Cerebellar nuclear complex (tissue), 1 donor: Measurements from ENCODE around the gene AOC2.
"Not testable (repeated sequence)": the region's sequence is repeated elsewhere in the genome, so short reads cannot be mapped to it uniquely, and the experiment has no call there.

ENCODE experiments used
- DNase-seq, 2 experiments: peaks; one replicate each; lab custom pipeline; 2025; lab: John Stamatoyannopoulos, UW

Gene AOC2

DNA sequence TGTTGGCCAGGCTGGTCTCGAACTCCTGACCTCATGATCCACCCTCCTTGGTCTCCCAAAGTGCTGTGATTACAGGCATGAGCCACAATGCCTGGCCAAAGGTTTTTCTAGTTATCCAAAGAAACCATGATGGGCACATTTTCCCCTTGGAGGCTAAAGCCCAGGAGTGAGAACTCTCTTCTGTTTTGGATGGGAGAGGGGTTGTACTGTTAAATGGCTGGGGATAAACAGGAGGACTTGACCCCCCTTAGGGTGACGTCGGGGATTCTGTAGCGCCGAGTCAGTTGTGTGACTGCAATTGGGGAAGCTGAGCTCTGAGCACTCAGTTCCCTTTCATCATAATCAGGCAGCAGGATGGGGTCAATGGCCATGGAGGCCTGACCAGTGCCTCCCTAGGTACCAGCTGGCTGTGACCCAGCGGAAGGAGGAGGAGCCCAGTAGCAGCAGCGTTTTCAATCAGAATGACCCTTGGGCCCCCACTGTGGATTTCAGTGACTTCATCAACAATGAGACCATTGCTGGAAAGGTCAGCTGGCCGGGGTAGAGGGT is 10.7 kb downstream of the AOC2 start:
- no peak for DNase-seq

DNA sequence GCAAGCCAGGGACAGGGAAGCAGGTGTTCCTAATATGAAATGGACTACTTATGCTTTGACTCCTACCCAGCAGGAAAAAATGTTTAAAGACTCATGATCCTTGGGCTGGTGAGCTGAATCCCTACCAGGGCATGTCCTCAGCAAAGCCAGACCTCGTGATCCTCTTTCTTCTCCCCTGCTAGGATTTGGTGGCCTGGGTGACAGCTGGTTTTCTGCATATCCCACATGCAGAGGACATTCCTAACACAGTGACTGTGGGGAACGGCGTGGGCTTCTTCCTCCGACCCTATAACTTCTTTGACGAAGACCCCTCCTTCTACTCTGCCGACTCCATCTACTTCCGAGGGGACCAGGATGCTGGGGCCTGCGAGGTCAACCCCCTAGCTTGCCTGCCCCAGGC is 11.7 kb downstream of the AOC2 start:
- DNase-seq, result not testable (repeated sequence)

DNA sequence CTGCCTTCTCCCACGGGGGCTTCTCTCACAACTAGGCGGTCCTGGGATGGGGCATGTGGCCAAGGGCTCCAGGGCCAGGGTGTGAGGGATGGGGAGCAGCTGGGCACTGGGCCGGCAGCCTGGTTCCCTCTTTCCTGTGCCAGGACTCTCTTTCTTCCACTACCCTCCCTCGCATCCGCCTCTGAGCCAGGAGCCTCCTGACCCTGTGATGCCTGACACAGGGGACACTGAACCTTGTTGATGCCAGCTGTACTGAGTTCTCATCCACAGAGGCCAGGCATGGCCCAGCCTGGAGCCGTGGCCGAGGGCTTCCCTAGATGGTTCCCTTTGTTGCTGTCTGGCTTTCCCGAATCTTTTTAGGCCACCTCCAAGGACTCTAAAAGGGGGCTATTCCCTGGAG is 12.1 kb downstream of the AOC2 start:
- DNase-seq, result not testable (repeated sequence)

DNA sequence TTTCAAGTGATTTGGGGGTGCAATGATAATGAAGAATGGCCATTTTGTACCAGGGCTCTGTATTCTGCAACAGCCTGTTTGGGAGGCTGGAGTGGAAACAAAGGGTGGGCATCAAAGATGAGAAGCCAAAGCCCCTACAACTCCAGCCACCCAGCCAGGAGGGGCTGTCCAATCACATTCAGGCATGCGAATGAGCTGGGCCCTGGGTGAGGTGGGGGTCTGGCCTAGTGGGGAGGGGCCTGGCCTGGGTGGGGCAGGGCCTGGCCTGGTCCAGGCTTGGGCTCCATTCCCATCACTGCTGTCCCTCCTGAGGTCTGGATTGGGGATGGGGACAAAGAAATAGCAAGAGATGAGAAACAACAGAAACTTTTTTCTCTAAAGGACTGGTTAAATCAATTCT is 13.0 kb downstream of the AOC2 start:
- no peak for DNase-seq

DNA sequence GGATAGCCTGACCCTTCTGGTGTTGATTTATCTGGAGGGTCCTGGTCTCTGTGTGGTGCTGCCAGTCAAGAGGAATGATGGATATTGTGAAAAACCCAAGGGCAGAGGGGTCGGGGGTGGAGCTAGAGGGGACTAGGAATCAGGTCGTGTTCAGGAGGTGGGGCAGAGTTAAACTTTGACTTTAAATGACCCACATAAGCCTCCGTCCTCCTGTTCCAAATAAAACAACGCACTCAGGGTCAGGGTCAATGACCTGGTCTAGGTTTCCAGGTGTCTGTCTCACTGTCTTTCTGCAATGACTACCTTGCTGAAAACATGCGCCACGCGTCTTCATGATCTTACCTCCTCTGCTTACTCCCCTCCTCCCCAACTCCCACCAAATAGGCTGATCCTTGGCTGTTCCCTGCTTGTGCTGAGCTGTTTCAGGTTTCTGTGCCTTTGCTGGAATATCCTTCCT is 21.3 kb downstream of the AOC2 start:
- no peak for DNase-seq

DNA sequence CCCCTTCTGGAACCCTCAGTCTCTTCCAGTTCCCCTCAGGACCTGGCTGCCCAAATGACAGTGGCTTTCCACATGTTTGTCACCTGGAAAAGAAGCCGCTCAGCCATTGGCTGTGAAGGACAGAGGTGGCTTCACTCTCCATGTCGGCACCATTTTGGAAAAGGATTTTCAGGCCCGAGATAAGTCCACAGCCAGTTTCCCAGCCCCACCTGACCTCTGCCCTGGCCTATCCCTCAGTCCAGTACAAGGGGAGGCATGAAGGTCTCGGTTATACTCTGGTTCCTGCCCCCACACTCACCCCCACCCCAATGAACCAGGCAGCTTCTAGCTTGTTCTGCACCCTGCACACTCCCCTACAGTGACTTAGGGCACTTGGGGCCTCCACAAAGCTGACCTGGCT is 21.8 kb downstream of the AOC2 start:
- no peak for DNase-seq

DNA sequence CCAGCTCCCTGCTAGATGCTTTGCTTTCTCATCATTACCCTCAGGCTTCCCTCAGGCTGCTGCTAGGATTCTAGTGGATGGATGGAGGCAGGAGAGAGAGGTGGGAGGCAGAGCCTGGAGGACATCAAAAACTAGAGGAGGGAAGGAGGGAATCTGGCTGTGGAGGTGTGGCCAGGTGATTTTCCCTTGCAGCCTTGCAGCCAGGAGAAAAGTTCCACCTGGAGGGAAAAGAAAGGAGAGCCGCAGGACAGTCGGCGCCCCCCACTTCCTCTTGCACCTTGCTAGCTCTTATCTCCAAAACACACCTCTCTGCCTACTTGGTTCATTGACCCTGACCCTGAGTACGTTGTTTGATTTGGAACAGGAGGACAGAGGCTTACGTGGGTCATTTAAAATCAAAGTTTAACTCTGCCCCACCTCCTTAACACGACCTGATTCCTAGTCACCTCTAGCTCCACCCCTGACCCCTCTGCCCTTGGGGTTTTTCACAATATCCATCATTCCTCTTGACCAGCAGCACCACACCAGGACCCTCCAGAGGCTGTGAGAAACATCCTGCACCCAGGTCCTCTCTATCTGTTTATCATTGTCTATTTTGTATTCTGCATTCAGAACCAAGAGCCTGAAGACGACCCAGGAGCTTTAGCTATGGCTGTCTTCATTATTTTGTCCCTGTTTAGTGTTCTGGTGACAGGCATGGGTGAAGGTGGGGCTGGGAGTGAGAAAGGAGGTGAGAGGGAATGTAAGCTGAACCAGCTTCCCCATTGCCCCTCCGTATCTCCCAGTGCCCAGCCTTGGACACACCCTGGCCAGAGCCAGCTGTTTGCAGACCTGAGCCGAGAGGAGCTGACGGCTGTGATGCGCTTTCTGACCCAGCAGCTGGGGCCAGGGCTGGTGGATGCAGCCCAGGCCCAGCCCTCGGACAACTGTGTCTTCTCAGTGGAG is 22.5 kb downstream of the AOC2 start:
- no peak for DNase-seq

DNA sequence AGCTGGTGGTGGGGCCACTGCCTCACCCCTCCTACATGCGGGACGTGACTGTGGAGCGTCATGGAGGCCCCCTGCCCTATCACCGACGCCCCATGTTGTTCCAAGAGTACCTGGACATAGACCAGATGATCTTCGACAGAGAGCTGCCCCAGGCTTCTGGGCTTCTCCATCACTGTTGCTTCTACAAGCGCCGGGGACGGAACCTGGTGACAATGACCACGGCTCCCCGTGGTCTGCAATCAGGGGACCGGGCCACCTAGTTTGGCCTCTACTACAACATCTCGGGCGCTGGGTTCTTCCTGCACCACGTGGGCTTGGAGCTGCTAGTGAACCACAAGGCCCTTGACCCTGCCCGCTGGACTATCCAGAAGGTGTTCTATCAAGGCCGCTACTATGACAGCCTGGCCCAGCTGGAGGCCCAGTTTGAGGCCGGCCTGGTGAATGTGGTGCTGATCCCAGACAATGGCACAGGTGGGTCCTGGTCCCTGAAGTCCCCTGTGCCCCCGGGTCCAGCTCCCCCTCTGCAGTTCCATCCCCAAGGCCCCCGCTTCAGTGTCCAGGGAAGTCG is 23.4 kb downstream of the AOC2 start:
- not testable (repeated sequence) for DNase-seq

DNA sequence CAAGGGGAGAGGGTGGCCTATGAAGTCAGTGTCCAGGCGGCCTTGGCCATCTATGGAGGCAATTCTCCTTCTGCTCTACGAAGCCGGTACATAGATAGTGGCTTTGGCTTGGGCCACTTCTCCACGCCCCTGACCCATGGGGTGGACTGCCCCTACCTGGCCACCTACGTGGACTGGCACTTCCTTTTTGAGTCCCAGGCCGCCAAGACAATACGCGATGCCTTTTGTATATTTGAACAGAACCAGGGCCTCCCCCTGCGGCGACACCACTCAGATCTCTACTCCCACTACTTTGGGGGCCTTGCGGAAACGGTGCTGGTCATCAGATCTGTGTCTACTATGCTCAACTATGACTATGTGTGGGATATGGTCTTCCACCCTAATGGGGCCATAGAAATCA is 24.0 kb downstream of the AOC2 start:
- no peak for DNase-seq

DNA sequence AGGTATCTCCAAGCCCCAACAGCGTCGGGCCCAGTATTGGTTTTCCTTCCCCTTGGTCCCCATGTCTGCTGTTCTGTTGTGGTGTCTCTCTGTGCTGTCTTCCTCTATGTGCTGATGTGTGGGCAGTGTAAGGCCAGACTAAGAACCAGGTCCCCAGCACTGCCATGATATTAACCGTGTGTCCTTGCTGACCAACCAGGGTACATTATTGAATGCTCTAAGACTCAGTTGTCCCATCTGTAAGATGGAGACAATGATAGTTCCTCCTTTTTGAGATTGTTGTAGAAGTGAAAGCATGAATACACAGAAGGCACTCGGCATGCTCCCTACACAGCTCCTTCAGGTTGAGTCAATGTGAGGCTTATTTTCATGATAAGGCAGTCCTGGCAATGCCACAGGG is 27.3 kb downstream of the AOC2 start:
- DNase-seq, result no peak

DNA sequence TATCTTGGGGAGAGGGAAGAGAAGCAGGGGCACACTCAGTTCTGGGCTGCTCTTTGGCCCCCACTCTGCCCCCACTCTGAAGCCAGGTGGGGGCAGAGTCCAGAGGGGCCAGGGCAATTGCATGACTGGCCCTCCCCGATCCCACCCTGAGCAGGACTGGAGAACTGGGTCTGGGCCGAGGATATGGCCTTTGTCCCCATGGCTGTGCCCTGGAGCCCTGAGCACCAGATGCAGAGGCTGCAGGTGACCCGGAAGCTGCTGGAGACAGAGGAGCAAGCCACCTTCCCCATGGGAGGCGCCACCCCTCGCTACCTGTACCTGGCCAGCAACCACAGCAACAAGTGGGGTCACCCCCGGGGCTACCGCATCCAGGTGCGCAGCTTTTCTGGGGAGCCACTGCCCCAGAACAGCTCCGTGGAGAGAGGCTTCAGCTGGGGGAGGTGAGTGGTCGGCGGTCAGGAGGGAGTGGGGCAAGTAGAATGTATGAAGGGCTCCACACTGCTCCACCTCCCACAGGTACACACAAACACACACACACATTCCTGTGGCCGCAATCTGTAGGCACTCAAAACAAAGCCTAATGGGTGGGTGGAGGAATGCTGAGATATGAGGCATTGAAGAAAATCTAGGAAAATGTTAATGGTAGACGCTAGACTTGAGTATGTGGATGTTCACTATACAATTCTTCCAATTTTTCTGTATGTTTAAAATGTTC is 28.0 kb downstream of the AOC2 start:
- DNase-seq, result no peak

DNA sequence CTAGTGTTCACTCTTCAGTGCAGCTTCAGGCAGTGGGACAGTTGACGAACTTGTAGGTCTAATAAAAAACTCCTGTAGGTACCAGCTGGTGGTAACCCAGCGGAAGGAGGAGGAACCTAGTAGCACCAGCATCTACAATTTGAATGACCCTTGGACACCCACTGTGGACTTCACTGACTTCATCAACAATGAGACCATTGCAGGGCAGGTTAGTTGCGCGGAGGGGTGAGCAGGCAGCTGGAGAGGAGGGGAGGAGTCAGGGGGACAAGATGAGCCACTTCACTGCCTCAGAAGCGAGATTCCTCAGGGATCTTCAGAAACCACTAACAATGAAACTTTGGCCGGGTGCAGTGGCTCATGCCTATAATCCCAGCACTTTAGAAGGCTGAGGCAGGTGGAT is 28.9 kb downstream of the AOC2 start:
- no peak for DNase-seq

DNA sequence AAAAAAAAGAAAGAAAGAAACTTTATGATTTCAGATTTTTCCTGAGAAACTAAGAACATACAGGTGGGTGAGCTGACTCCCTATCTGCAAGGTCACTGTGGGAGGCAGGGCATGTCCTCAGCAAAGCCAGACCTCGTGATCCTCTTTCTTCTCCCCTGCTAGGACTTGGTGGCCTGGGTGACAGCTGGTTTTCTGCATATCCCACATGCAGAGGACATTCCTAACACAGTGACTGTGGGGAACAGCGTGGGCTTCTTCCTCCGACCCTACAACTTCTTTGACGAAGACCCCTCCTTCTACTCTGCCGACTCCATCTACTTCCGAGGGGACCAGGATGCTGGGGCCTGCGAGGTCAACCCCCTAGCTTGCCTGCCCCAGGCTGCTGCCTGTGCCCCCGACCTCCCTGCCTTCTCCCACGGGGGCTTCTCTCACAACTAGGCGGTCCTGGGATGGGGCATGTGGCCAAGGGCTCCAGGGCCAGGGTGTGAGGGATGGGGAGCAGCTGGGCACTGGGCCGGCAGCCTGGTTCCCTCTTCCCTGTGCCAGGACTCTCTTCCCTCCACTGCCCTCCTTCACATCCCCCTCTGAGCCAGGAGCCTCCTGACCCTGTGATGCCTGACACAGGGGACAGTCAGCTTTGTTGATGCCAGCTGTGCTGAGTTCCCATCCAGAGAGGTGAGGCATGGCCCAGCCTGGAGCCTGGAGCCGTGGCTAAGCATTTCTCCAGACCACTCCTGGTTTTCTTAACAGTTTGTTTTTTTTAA is 29.7 kb downstream of the AOC2 start:
- DNase-seq, result not testable (repeated sequence)

DNA sequence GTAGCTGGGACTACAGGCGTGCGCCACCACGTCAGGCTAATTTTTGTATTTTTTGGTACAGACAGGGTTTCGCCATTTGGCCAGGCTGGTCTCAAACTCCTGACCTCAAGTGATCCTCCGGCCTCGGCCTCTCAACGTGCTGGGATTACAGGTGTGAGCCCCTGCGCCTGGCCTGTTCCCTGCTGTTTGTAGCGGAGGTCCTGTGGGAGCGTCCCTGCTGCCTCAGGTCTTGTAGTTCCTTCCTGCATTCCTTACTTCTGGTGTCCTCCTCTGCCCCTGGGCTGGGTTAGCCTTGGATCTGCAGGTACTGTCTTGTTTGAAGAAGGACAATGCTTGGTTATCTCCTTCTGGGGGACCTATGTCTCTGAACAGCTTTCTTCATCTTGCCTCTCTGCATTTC is 32.7 kb downstream of the AOC2 start:
- DNase-seq, result no peak

DNA sequence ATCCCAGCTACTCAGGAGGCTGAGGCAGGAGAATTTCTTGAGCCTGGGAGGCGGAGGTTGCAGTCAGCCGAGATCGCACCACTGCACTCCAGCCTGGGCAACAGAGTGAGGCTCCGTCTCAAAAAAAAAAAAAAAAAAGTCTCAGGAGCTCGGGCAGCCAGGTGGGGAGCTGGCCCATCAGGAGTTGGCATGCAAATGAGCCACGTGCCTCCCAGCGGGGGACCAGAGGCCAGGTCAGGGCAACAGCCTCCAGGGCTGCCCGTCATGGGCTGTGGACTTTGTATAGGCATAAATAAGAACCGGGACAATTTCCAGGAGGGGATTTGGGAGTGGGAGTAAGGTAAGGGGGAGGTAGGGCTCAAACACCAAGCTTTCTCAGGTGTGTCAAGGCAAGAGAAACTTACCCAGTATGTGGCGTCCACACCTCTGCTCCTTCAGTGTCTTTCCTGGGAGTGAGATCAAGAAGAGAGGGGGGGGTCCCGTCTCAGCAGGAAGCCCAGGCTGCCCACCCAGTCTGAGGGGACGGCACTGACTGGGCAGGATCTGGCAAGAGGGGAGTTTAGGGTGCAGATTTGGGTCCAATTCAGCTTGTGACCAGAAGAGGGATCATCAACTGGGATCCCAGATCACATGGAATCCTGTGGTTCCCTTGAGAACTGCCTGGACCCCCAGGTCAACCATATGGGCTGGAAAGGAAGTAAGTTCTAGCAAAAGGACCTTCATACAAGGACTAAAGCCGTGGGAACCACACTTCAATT is 33.9 kb downstream of the AOC2 start:
- no peak for DNase-seq

DNA sequence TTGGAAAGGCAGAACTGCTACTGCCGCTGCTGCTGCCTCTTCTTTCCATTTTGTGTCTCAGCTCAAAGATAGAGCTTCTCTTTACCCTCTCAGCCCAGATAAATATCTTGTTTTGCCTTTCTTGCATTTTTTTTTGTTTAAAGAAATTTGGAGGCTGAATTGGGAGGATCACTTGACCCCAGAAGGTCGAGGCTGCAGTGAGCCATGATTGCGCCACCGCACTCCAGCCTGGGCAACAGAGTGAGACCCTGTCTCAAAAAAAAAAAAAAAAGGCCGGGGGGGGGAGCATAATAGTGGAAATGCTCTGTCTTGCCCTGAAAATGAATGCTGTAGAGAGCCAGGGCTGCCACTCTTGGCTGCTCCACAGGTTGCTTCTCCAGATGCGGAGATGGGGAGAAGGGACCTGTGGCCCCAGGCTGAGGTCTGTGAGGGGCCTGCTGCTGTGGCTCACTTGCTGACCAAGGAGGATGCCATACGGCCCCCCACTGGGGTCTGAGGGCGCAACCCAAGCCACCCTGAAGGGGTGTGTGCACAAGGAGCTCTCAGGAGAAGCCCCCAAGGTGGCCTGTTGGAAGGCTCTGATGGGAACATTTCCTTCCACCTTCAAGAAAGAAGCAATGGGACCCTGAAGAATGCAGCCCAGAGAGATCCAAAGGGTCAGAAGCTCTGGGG is 34.7 kb downstream of the AOC2 start:
- DNase-seq, result no peak

DNA sequence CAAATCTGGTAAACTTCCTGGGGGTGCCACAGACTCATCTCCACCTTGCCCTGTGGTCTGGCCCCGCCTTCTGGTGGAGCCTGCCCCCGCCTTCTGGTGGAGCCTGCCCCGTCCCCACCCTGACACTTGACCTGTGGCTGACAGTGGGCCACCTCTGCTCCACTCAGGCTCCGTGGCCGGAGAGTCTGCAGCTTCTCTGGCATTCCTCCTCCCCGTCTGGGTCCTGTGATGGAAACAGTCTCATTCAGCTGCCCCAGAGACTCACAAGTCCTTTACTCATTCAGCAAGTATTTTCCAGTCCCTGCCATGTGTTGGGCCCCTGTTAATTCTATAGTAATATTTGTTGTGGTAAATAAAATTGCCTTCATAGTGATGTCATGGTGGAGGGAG is 35.2 kb downstream of the AOC2 start:
- no peak for DNase-seq

DNA sequence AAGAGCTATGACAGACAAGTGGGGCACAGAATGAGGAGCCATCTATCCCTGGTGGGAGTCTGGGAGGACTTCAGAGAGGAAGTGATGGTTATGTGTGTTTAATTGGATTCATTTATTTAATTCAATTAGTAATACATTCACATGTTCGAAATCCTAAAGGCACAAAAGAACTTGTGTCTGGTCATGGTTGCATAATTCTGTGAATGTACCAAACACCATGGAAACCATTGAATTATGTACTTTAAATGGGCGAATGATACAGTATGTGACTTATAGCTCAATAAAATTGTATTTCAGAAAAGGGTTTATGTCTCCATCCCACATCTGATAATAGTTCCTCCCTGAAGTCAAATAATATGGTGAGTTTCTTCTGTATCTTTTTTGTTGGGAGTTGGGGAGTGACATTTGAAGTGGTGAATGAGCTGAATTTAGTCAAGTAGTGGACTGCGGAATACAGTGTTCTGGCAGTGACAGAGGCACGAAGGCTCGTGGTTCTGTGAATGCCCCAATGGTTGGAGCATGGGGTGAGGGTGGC is 36.5 kb downstream of the AOC2 start:
- DNase-seq, result no peak

DNA sequence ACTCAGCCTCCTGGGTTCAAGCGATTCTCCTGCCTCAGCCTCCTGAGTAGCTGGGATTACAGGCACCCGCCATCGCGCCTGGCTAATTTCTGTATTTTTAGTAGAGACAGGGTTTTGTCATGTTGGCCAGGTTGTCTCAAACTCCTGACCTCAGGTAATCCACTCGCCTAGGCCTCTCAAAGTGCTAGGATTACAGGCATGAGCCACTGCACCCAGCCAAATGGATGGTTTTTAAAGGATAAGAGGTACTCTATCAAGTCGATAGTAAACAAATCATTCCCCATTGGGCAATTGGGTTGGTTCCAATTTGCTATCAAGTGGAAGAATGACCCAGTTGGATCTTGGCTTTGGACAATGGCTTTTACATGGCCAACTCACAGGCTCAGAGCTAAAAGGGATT is 37.3 kb downstream of the AOC2 start:
- not testable (repeated sequence) for DNase-seq

DNA sequence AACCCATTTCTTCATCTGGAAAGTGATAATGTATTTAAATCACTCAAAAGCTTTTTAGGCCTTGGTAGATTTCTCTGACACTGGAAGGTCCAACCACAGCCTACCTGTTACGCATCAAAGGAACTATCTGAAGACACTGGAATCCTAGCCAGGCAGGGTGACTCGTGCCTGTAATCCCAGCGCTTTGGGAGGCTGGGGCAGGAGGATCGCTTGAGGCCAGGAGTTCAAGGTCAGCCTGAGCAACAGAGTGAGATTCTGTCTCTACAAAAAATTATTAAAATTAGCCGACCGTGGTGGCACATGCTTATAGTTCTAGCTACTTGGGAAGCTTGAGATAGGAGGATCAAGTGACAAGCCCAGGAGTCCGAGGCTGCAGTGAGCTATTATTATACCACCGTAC is 37.8 kb downstream of the AOC2 start:
- DNase-seq, result no peak
